HT1080 (cell line): ENCODE data around the gene KCNH6. TPM values are rescaled to one million over a fixed set of nuclear protein-coding genes. Genes with fewer than 3 reads are reported as not detected.
A peak's percentile ranks its signal among the peaks of the same experiment; 100 is the strongest.

Source experiments
- DNase-seq: peaks from one replicate; pipeline ENCODE4 v3.0.0-alpha.2; 2015; ENCODE audit warnings: low read depth
- total RNA-seq: library from RNA; depleted of rRNA; stranded (reverse); fragments of >200 nt; shearing (Covaris generic); gene quantifications from 2 replicates; pipeline ENCODE4 v1.2.3, GENCODE V29; 2014

Gene KCNH6
- total RNA-seq, 1 experiment from 2014 or later, result not detected

DNA sequence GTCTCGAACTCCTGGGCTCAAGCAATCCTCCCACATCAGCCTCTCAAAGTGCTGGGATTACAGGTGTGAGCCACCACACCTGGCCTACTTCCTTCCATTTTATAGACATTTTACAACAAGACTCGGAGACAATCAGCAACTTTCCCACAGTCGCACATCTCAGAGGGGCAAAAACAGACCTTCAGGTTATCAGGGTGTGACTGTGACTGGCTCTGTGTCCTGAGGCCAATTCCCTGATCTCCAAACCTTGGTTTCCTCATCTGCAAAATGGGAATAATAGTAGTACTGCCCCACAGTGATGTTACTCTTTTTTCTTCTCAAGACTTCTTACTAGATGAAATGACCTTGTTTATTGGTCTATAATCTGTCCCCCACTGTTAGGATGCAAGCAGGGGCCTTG lies 10.8 kb upstream of the KCNH6 start:
- DNase-seq, result no peak

DNA sequence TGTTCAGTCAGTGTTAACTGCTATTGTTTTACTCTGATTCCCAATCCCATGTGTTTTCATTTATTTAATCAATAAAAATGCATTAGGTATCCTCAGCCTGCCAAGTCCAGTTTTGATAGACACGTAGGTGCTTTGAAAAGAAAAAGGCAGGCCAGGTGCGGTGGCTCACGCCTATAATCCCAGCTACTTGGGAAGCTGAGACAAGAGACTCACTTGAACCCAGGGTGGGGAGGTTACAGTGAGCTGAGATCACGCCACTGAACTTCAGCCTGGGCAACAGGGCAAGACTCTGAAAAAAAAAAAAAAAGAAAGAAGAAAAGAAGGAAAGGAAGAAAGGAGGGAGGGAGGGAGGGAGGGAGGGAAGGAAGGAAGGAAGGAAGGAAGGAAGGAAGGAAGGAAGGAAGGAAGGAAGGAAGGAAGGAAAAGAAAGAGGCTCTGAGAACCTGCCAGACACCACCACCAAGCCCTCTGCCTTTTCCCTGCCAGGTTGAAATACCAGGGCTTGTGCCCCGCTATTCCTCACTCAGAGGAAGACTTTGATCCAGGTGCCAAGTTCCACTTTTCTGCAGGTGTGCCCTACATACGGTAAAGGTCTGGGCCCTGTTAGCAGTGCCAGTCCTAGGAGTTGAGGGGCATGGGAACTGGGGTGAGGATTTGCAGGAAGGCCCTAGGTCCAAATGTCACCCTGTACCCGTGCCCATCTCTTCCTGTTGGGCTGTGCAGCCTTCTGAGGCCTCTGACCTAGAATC lies 10.1 kb upstream of the KCNH6 start:
- DNase-seq, result no peak

GRCh38 chr17:63514477-63514876 lies 8.7 kb upstream of the KCNH6 start:
- DNase-seq, result no peak

GRCh38 chr17:63514974-63515373 lies 8.2 kb upstream of the KCNH6 start:
- no peak for DNase-seq

GRCh38 chr17:63515426-63515825 lies 7.7 kb upstream of the KCNH6 start:
- no peak for DNase-seq

GRCh38 chr17:63516910-63517824 lies 6.0 kb upstream of the KCNH6 start:
- DNase-seq, result peak; percentile 79

- DNase-seq, result no peak
Measured at GRCh38 chr17:63517825-63518534, 5.2 kb upstream of the KCNH6 start.

DNA sequence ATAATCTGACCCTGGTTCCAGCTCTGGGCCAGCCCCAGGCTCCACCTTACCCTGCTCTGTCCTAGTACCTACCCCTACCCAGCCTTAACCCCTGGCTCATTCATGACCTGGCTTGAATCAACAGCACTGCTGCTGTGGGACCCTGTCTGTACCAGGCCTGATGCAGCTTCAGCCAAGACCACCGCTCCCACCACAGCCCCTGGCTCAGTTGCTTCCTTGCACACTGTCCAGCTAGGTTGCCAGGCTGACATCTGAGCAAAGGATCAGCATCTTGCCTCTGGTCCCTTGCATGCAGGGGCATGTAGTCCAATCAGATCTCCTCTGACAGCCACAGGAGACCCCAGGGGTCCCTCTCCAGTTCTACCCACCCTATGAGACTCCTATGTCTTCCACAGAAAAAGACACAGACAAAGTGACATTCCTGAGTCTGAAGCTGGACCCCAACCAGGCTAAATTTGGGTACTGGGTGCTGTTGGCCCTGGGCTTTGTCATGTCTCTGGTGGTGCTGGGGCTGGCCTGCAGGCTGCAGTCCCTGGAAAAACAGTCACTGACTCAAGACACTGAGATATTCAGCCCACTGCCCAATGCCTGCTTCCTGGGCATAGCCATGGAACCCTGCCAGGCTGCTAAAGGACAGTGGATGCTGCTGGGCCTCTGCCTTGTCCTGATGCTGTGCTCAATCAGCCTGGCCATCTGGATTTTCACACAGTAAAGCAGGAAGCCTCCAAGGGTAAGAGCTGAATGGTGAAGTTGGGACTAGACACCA lies 3.9 kb upstream of the KCNH6 start:
- no peak for DNase-seq

GRCh38 chr17:63519972-63520882 lies 2.9 kb upstream of the KCNH6 start:
- DNase-seq, result no peak

DNA sequence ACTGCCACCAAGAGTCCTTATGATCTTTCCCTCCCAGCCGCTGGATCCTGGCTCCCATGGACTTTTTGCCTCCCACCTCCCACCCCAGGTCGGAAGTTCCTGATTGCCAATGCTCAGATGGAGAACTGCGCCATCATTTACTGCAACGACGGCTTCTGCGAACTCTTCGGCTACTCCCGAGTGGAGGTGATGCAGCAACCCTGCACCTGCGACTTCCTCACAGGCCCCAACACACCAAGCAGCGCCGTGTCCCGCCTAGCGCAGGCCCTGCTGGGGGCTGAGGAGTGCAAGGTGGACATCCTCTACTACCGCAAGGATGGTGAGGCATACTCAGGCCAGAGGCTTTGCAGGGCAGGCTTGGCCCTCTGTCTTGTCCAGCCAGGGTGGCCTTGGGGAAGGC lies 893 bp downstream of the KCNH6 start:
- DNase-seq, result no peak

GRCh38 chr17:63525190-63525946 lies 2.2 kb downstream of the KCNH6 start:
- DNase-seq, result no peak

DNA sequence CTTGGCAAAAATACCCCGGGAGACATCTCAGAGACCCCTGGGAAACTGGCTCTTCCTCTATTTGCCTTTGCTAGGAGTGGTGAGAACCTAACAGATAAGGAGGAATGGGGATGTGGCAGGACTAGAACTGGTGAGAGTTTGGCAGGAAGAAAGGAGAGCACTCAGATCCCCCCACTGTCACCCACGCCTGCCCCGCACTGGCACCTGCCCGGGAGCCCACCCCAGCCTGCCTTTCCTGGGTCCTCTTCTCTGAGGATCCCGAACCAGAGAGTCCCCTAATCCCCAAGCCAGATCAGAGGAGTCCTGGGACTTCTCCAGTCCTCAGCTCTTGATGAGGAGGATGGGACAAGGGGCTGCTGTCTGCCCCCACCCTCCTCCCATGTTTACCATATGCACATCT lies 3.7 kb downstream of the KCNH6 start:
- no peak for DNase-seq

DNA sequence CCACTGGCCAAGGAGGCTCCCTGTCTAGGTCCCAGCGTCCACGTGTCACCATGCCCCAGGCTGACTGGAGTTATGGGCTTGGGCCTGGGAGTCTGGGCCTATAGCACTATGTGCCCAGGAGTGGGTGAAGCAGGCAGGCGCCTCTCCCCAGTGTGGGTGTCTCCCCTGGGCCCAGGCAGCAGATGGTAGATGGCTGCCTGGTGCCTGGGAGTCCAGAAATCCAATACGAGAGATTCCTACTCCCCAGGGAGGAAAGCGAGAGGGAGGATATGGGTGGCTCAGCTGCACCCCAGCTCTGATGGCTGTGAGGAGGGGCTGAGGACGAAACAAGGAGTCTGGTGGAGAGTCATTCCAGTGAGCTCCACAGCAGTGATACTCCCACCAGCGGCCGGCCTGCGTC lies 5.0 kb downstream of the KCNH6 start:
- DNase-seq, result no peak

DNA sequence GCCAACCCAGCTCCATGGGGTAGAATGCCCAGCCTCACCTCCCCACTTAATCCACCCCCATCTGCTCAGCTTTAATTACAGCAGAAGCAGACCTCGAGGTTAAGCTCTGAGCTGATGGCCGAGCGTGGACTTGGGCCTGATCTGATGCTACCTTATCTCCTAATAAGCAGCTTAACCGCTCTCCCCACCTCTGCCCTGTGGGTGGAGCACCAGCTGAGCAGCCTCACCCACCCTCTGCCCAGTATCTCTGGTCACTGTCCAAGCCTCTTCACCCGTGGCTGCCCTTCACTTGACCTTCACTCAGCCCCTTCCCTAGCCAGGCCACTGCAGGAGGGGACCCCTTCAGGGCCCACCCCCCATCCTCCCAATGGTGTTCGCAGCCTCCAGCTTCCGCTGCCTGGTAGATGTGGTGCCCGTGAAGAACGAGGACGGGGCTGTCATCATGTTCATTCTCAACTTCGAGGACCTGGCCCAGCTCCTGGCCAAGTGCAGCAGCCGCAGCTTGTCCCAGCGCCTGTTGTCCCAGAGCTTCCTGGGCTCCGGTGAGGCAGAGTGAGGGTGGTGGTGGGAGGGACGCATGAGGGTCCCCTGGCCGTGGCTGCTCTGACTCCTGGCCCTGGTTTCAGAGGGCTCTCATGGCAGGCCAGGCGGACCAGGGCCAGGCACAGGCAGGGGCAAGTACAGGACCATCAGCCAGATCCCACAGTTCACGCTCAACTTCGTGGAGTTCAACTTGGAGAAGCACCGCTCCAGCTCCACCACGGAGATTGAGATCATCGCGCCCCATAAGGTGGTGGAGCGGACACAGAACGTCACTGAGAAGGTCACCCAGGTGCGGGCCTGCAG lies 6.8 kb downstream of the KCNH6 start:
- no peak for DNase-seq

- no peak for DNase-seq
Measured at GRCh38 chr17:63530557-63531021, 7.4 kb downstream of the KCNH6 start.

GRCh38 chr17:63531022-63531965 lies 8.1 kb downstream of the KCNH6 start:
- no peak for DNase-seq

- no peak for DNase-seq
Measured at GRCh38 chr17:63533433-63534077, 10.4 kb downstream of the KCNH6 start.
